Esophagus muscularis mucosa (tissue), 4 donors: Measurements from ENCODE around the gene CIRBP.

Experiments
- CTCF ChIP-seq, 3 experiments: fragments of 200-600 bp in 2 of 3; fragments of 450-650 bp in 1 of 3; sonication (generic) in 2 of 3; IDR thresholded peaks; one replicate each; pipeline ENCODE4 v1.5.1; 2017 to 2019; ENCODE audit warnings: antibody characterized with exemption in 3 of 3, mild to moderate bottlenecking in 2 of 3, moderate library complexity in 1 of 3
- EP300 ChIP-seq: sonication (generic); formaldehyde crosslinking; IDR thresholded peaks from one replicate; pipeline ENCODE4 v1.6.1; 2017; ENCODE audit warnings: antibody characterized with exemption
- POLR2A ChIP-seq: fragments of 450-650 bp; IDR thresholded peaks from one replicate; pipeline ENCODE4 v1.6.1; 2017; ENCODE audit warnings: antibody characterized with exemption, moderate library complexity, mild to moderate bottlenecking, low read depth

- TF ChIP-seq CTCF (IDR thresholded peaks at IDR 0.05) = no peak
- TF ChIP-seq POLR2A = no peak
- no peak for TF ChIP-seq EP300
These were observed 1.2 kb downstream of the CIRBP start for GRCh38 chr19:1270213-1270853.
